Measurements from ENCODE around the gene BNIP2. TPM values are rescaled to one million over a fixed set of nuclear protein-coding genes. Genes with fewer than 3 reads are reported as not detected.

The BNIP2 gene
- total RNA-seq, 2 donors from 2014 or later = 76.6 to 124 TPM

- H3K4me1 ChIP-seq (replicated peaks) = no peaks in the 10 kb centered on the region
- H3K27me3 ChIP-seq (replicated peaks; ENCODE audit: insufficient read depth) = no peaks in the 10 kb centered on the region
- H3K4me3 ChIP-seq = no peak within 1 kb of the TSS
- WGBS = 71% methylated on average over 8 of the region's 8 CpGs
- intact Hi-C loops (cut with DNase I) = no loop called here
- TF ChIP-seq POLR2AphosphoS5 (IDR thresholded peaks at IDR 0.05) (no peak), POLR2A (IDR thresholded peaks at IDR 0.05) (no peak), CTCF (IDR thresholded peaks at IDR 0.05) (no peak)
- H3K36me3 ChIP-seq = no peaks in the 10 kb centered on the region
- DNase-seq (ENCODE audit: low spot score) = no peak
- H3K9me3 ChIP-seq = no peaks in the 10 kb centered on the region
- H3K27ac ChIP-seq = no peak within 1 kb of the TSS
Observed at GRCh38 chr15:59611276-59612260, 77.6 kb downstream of the BNIP2 start, which contains the start of gene GCNT3. GCNT3 (plus strand) TSS chr15:59611783; CDS start chr15:59618239, 6,456 bp downstream.

- TF ChIP-seq POLR2AphosphoS5 (IDR thresholded peaks at IDR 0.05) (no peak), POLR2A (IDR thresholded peaks at IDR 0.05) (no peak)
- Histone ChIP-seq H3K27ac (no peak overlapping the region), H3K36me3 (no peaks in the 10 kb centered on the region), H3K4me3 (no peak overlapping the region), H3K4me1 (replicated peaks) (no peaks in the 10 kb centered on the region), H3K27me3 (replicated peaks; ENCODE audit: insufficient read depth) (no peaks in the 10 kb centered on the region), H3K9me3 (no peaks in the 10 kb centered on the region)
- DNase-seq (ENCODE audit: low spot score) = no peak
- 87% methylated on average over 7 of the region's 7 CpGs for WGBS
- intact Hi-C loops (cut with DNase I) = no loop called here
Observed at GRCh38 chr15:59609730-59610712, 79.1 kb downstream of the BNIP2 start.

Other genes with a start within 250 kb of the BNIP2 start
- gene GCNT3, start 77.5 kb downstream of the BNIP2 start, total RNA-seq = 1 to 10 TPM; 1.5 to 1.6 TPM
- gene GTF2A2, start 31.8 kb downstream of the BNIP2 start, total RNA-seq = 10 to 100 TPM; 34.2 to 47.4 TPM

All from prostate gland (tissue), 2 donors.